ENCODE results near the gene MAZ. TPM values are rescaled to one million over a fixed set of nuclear protein-coding genes. Genes with fewer than 3 reads are reported as not detected.
"Not testable (repeated sequence)": the region's sequence is repeated elsewhere in the genome, so short reads cannot be mapped to it uniquely, and the experiment has no call there.

The MAZ gene
- total RNA-seq, 2 donors from 2014 or later = 241 to 424 TPM

DNA sequence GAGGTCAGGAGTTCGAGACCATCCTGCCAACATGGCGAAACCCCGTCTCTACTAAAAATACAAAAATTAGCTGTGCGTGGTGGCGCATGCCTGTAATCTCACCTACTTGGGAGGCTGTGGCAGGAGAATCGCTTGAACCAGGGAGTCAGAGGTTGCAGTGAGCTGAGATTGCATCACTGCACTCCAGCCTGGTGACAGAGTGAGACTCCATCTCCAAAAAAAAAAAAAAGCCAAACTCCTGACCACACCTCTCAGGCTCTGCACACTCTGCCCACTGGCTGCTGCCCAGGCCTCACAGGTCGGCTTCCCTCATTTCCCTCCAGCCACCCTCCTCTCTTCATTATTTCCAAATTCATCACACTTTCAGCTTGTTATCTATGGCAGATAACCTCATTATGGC is 34.0 kb upstream of the MAZ start:
- not testable (repeated sequence) for H3K4me1 Mint-ChIP-seq (ENCODE audit: low read depth in 2 of 2); H3K36me3 Mint-ChIP-seq; H3K4me3 Mint-ChIP-seq; H3K27ac Mint-ChIP-seq; ATAC-seq; DNase-seq (ENCODE audit: low spot score); H3K27me3 Mint-ChIP-seq; H3K9me3 Mint-ChIP-seq

DNA sequence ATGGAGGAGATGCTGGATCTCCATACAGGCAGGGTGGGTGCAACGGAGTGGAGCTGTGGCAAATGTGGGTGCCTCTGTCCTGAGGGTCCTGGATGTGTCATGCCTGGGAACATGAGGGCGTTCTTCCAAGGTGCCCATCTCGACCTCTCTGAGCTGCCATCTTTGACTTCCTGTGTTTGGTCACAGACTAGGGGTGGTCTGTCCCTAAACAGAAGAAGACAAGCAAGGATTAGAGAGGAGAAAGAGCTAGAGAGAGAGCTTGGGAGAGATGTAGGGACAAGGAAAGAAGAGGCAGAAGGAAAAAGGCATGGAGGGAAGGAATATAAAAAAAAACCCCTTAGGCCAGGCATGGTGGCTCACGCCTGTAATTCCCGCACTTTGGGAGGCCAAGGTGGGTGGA is 31.6 kb upstream of the MAZ start:
- Mint-ChIP-seq H3K4me3 (no peak overlapping the region), H3K9me3 (no peaks in the 10 kb centered on the region), H3K27ac (no peak overlapping the region), H3K36me3 (no peaks in the 10 kb centered on the region), H3K27me3 (peaks cover 0 to 3% of the 10 kb centered on the region in 2 donors), H3K4me1 (ENCODE audit: low read depth in 2 of 2) (no peaks in the 10 kb centered on the region)
- ATAC-seq (no peak), DNase-seq (ENCODE audit: low spot score) (no peak)

DNA sequence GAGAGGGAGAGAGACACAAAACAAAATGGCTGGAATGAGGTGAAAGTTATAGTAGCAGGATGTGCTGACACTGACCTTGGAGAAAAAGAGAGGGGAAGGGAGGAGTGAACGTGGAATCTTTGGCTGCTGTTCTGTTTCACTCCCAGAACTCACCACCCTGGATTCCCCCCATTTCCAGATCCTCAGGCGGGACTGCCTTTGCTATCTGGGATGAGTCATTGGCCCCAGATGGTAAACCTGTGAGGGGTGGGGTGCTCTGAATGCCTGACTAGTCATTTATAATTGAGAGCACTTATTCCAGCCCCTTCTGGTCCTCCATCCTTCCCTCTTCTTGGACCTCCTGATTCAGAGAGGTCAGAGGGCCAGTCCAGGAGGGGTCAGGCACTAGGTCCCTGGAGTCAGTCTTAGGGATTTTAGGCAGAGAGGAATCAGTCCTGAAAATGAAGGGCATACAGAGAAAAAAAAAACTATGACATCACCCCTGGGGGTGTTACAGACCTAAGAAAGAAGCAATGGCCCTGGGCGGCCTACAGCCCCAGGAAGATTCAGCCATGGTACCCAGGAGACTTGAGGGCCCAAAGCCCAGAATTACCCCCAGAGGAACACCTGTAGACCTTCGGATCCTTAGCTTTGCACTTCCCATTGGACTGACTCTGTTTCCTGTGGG is 30.5 kb upstream of the MAZ start:
- no peaks in the 10 kb centered on the region for H3K36me3 Mint-ChIP-seq
- ATAC-seq (no peak), DNase-seq (ENCODE audit: low spot score) (no peak)
- peaks cover 0 to 3% of the 10 kb centered on the region in 2 donors for H3K27me3 Mint-ChIP-seq
- no peaks in the 10 kb centered on the region for H3K9me3 Mint-ChIP-seq
- peak overlapping the region in 1 of 2 donors; percentile 38 for H3K27ac Mint-ChIP-seq
- no peak overlapping the region for H3K4me3 Mint-ChIP-seq
- H3K4me1 Mint-ChIP-seq (ENCODE audit: low read depth in 2 of 2) = no peaks in the 10 kb centered on the region

DNA sequence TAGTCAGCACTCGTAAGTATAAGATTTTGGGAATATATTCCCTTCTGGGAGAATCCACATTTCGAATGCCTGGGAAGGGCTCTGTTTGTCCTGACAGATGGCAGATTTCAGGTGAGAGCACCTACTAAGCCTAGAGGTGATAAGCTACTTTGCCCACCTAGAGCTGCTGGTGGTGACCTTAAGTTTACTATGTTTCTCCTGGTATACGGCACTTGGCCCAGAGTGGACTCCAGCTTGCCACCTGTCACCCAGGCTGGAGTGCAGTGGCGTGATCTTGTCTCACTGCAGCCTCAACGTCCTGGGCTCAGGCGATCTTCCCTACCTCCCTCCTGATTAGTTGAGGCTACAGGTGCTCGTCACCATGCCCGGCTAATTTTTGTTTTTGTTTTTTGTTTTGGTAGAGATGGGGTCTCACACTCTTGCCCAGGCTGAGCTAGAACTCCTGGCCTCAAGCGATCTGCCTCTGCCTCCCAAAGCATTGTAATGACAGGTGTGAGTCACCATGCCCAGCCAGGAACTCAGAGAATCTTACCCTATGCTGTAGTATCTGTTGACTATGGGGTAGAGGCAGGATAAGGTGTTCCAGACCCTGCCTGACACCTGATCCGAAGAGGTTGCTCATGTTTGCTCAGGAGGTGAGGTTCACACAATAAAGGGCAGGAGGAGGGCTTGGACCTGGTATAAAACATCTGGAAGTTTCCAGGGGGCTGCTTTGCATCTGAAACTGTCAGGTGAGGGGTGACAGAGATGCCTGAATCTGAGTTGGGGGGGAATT is 28.6 kb upstream of the MAZ start, which contains the start of gene ZG16:
ZG16 (plus strand) TSS at position 681 of the 775 bp plus-strand sequence. CDS start 1,011 bp downstream, outside the sequence.
- no peak within 1 kb of the TSS for H3K4me3 Mint-ChIP-seq
- H3K9me3 Mint-ChIP-seq = no peaks in the 10 kb centered on the region
- no peaks in the 10 kb centered on the region for H3K4me1 Mint-ChIP-seq (ENCODE audit: low read depth in 2 of 2)
- no peak within 1 kb of the TSS for H3K27ac Mint-ChIP-seq
- no peak for DNase-seq (ENCODE audit: low spot score)
- peaks cover 0 to 3% of the 10 kb centered on the region in 2 donors for H3K27me3 Mint-ChIP-seq
- ATAC-seq = no peak
- H3K36me3 Mint-ChIP-seq = no peaks in the 10 kb centered on the region

DNA sequence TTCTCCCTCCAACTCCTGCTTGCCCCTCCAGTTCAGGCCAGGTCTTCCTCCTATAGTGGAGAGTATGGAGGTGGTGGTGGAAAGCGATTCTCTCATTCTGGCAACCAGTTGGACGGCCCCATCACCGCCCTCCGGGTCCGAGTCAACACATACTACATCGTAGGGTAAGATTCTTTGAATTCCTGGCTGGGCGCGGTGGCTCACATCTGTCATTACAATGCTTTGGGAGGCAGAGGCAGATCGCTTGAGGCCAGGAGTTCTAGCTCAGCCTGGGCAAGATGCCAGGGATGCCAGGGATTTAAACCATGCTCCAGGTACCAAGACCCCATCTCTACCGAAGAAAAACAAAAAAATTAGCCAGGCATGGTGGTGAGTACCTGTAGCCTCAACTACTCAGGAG is 26.9 kb upstream of the MAZ start:
- Mint-ChIP-seq H3K9me3 (no peaks in the 10 kb centered on the region), H3K4me1 (ENCODE audit: low read depth in 2 of 2) (peaks cover 0 to 3% of the 10 kb centered on the region in 2 donors), H3K4me3 (no peak overlapping the region), H3K27ac (no peak overlapping the region), H3K36me3 (no peaks in the 10 kb centered on the region), H3K27me3 (peaks cover 0 to 3% of the 10 kb centered on the region in 2 donors)
- DNase-seq (ENCODE audit: low spot score) (no peak), ATAC-seq (no peak)

DNA sequence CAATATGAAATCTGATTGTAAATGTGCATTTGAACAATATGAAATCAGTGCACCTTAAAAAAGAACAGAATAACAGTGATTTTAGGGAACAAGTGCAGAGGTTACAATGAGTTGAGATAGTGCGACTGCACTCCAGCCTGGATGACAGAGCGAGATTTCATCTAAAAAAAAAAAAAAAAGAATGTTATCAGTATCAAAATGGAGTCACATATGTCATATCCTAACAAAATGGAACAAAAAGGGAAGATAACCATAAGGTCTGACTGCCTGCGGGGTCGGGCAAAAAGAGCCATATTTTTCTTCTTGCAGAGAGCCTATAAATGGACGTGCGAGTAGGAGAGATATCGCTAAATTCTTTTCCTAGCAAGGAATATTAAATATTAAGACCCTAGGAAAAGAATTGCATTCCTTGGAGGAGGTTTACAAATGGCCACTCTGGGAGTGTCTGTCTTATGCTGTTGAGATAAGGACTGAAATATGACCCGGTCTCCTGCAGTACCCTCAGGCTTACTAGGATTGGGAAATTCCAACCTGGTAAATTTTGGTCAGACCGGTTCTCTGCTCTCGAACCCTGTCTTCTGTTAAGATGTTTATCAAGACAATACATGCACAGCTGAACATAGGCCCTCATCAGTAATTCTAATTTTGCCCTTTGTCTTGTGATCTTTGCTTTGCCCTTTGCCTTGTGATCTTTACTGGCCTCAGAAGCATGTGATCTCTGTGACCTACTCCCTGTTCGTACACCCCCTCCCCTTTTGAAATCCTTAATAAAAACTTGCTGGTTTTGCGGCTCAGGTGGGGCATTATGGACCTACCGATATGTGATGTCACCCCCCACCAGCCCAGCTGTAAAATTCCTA is 23.0 kb upstream of the MAZ start:
- not testable (repeated sequence) for DNase-seq (ENCODE audit: low spot score); H3K4me3 Mint-ChIP-seq; ATAC-seq; H3K27ac Mint-ChIP-seq; H3K36me3 Mint-ChIP-seq; H3K9me3 Mint-ChIP-seq; H3K27me3 Mint-ChIP-seq
- H3K4me1 Mint-ChIP-seq (ENCODE audit: low read depth in 2 of 2) = peaks cover 8 to 11% of the 10 kb centered on the region in 2 donors

DNA sequence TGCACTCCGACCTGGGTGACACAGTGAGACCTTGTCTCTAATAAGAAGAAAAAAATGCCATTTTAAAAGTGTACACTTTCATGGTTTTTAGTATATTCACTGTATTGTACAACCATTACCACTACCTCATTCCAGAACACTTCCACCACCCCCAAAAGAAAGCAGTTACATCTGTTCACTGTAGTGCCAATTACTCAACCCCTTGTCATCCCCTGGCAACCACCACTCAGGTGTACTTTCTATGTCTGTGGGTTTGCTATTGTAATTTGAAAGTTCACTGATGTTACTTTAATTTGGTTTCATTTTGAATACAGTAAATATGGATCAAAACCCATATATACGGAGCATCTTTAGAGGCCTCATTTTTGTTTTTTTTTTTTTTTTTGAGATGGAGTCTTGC is 22.2 kb upstream of the MAZ start:
- Mint-ChIP-seq H3K27ac (no peak overlapping the region), H3K27me3 (no peaks in the 10 kb centered on the region), H3K36me3 (no peaks in the 10 kb centered on the region), H3K4me3 (no peak overlapping the region), H3K9me3 (no peaks in the 10 kb centered on the region), H3K4me1 (ENCODE audit: low read depth in 2 of 2) (peaks cover 8 to 11% of the 10 kb centered on the region in 2 donors)
- ATAC-seq (no peak), DNase-seq (ENCODE audit: low spot score) (no peak)

DNA sequence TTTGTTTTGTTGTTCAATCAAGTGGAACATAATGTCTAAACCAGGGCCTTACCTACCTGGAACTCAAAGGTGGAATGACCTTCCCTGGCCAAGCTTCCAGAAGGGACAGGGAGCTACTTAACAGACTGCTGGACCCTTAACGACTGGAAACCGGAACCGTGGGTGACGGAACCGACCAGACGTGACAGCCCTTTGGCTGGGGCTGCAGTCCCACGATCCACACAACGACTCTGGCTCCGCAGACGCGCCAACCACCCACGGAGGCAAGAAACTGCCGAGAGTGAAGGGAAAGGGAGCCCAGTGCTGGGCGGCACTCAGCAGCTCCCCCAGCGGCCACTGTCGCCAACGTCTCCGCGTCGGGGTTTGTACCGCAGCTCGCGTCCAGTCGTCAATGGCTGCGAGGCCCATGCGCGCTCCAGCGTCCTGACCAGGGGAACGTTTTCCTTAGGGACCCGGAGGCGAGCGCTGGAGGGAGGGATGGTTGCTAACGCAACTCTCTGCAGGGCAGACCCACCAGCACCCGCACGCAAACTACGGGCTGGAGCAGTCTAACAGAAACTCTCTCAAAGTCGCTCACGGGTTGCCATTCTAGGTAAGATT is 21.3 kb upstream of the MAZ start:
- Mint-ChIP-seq H3K27ac (peak overlapping the region in 1 of 2 donors; percentile 60), H3K36me3 (no peaks in the 10 kb centered on the region), H3K4me3 (peak overlapping the region; percentile 70), H3K27me3 (no peaks in the 10 kb centered on the region), H3K4me1 (ENCODE audit: low read depth in 2 of 2) (peaks cover 12 to 14% of the 10 kb centered on the region in 2 donors), H3K9me3 (no peaks in the 10 kb centered on the region)
- DNase-seq (ENCODE audit: low spot score) = peak; percentile 82
- peak; percentile 91 to 93 for ATAC-seq

DNA sequence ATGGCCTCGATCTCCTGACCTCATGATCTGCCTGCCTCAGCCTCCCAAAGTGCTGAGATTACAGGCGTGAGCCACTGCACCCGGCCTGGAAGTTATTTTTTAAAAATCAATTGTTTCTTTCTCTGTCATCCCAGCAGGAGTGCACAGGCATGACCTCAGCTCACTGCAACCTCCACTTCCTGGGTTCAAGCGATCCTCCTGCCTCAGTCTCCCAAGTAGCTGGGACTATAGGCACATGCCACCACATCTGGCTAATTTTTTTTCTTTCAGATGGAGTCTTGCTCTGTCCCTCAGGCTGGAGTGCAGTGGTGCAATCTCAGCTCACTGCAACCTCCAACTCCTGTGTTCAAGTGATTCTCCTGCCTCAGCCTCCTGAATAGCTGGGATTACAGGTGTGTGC is 19.2 kb upstream of the MAZ start:
- not testable (repeated sequence) for ATAC-seq; H3K27me3 Mint-ChIP-seq; H3K4me3 Mint-ChIP-seq; H3K36me3 Mint-ChIP-seq; DNase-seq (ENCODE audit: low spot score); H3K9me3 Mint-ChIP-seq; H3K27ac Mint-ChIP-seq
- peaks cover 28 to 33% of the 10 kb centered on the region in 2 donors for H3K4me1 Mint-ChIP-seq (ENCODE audit: low read depth in 2 of 2)

DNA sequence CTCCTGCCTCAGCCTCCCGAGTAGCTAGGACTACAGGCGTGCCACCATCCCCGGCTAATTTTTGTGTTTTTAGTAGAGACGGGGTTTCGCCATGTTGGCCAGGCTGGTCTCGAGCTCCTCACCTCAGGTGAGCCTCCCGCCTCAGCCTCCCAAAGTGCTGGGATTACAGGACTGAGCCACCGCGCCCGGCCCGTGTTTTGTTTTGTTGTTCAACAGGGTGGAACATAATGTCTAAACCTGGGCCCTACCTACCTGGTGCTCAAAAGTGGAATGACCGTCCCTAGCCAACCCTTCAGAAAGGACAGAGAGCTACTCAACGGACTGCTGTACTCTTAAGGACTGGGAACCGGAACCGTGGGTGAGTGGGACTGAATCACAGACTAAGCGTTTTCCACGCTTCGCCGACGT is 16.6 kb upstream of the MAZ start:
- H3K9me3 Mint-ChIP-seq = no peaks in the 10 kb centered on the region
- H3K4me1 Mint-ChIP-seq (ENCODE audit: low read depth in 2 of 2) = peaks cover 43% of the 10 kb centered on the region in 2 donors
- H3K4me3 Mint-ChIP-seq = peak overlapping the region; percentile 98
- DNase-seq (ENCODE audit: low spot score) = no peak
- no peak for ATAC-seq
- H3K36me3 Mint-ChIP-seq = peaks cover 5% of the 10 kb centered on the region
- H3K27ac Mint-ChIP-seq = peak overlapping the region; percentile 81 to 92
- no peaks in the 10 kb centered on the region for H3K27me3 Mint-ChIP-seq

DNA sequence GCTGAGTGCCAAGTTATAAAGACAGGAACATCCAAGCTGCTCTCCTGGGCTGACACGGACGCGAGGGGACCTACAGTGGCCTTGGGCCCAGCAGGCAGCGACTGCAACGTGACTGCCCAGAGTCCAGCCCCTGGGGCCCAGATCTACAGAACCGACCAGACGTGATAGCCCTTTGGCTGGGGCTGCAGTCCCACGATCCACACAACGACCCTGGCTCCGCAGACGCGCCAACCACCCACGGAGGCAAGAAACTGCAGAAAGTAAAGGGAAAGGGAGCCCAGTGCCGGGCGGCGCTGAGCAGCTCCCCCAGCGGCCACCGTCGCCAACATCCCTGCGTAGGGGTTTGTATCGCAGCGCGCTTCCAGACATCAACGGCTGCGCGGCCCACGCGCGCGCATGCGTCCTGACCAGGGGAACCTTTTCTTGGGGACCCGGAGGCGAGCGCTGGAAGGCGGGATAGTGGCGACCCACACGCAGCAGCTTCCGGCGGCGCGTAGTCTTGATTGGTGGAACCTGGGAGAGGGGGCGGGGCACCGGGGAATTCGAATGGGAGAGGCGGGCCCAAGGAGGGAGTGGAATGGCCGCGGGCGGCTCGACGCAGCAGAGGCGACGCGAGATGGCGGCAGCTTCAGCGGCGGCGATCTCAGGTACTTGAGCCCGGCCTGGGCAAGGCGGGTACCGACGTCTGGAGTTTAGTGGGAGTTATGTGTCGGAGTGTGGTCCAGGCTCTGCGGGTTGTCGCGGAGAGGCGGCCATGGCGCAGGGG is 16.0 kb upstream of the MAZ start, which contains the start of gene KIF22:
KIF22 (plus strand) TSS at position 569 of the 766 bp plus-strand sequence; CDS start at position 578, 9 bp downstream.
- Mint-ChIP-seq H3K4me3 (peak within 1 kb of the TSS; percentile 98), H3K9me3 (no peaks in the 10 kb centered on the region), H3K27me3 (no peaks in the 10 kb centered on the region), H3K27ac (peak within 1 kb of the TSS; percentile 81 to 92), H3K36me3 (peaks cover 5% of the 10 kb centered on the region), H3K4me1 (ENCODE audit: low read depth in 2 of 2) (peaks cover 38 to 40% of the 10 kb centered on the region in 2 donors)
- ATAC-seq (peak; percentile 98 to 99), DNase-seq (ENCODE audit: low spot score) (peak; percentile 100)

DNA sequence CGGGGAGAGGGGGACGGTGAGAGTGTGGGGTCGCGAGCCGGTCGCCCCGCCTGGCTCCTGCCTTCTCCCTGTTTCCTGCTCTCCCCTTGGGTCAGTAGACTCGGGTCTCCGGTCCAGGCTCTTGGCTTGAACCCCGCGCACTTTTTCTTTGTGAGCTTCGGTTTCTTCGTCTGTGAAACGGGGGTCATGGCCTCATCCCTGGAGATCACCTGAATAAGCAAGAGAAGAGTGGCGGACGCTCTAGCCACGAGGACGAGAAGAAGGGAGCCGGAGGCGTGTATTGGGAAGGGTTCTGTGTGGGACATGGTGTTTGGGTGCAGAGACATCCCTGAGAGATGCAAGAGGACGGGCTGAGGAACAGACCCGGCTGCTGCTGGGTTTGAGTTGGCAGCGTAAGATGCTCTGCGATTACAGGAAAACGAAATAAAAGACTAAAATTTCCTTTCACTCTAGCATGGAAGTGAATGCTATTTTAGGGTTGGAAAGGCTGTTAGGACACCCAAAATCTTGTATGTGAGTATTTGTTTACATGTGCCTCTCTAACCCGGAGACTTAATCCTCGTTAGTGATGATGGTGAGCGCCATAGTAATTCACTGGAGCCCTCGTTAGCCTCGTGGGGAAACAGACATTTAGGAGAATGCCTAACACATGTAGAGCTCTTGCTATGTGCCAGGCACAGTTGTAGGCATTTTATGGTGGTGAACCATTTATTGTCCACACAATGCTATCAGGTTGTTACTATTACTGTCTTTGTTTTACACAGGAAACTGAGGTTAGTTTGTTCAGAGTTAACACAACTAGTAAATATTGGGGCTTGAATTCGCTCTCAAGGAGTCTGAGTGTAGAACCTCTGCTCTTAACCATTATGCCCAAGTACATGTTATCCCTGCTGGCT is 15.1 kb upstream of the MAZ start:
- Mint-ChIP-seq H3K9me3 (no peaks in the 10 kb centered on the region), H3K36me3 (peaks cover 5% of the 10 kb centered on the region), H3K4me1 (ENCODE audit: low read depth in 2 of 2) (peaks cover 36 to 37% of the 10 kb centered on the region in 2 donors), H3K27me3 (no peaks in the 10 kb centered on the region), H3K4me3 (peak overlapping the region; percentile 98), H3K27ac (peak overlapping the region; percentile 81 to 92)
- peak in 1 of 2 donors; percentile 22 for ATAC-seq
- no peak for DNase-seq (ENCODE audit: low spot score)

Measured in natural killer cell treated with Interleukin-12 subunit alpha and Interleukin-12 subunit beta and Interleukin-15 and Interleukin-18, amount 100 ng/mL, for 72 hours (primary cell).